COLO668 (cell line): ENCODE measurements around the gene GJB1.
"Not testable (repeated sequence)": the region's sequence is repeated elsewhere in the genome, so short reads cannot be mapped to it uniquely, and the experiment has no call there.

Experiments
- DNase-seq: peaks from one replicate; lab custom pipeline; 2025; ENCODE audit not compliant: unreplicated experiment; lab: John Stamatoyannopoulos, UW

The GJB1 gene

GRCh38 chrX:71254092-71254963 is 31.3 kb downstream of the GJB1 start, which contains the start of gene ZMYM3:
Gene ZMYM3, minus strand, starts transcription at chrX:71254140. Its CDS starts 885 bp downstream, at chrX:71253255.
- peak; percentile 91 for DNase-seq

GRCh38 chrX:71256051-71256450 is 33.0 kb downstream of the GJB1 start:
- DNase-seq = no peak

- no peak for DNase-seq
These were observed 33.8 kb downstream of the GJB1 start for GRCh38 chrX:71256856-71257255.

- not testable (repeated sequence) for DNase-seq
These were observed 45.6 kb downstream of the GJB1 start for GRCh38 chrX:71268624-71269023.

GRCh38 chrX:71269801-71270395 is 46.9 kb downstream of the GJB1 start:
- DNase-seq = no peak

GRCh38 chrX:71272313-71272712 is 49.3 kb downstream of the GJB1 start:
- not testable (repeated sequence) for DNase-seq
